Brain microvascular endothelial cell (primary cell): Measurements from ENCODE around the gene THRB.

Source experiments
- DNase-seq: peaks from one replicate; pipeline ENCODE4 v3.0.0-alpha.2; 2020
- H3K27ac ChIP-seq: fragments of 250-450 bp; sonication (Bioruptor Pico); 2 replicates; pipeline ENCODE4 v1.5.1; 2020; ENCODE audit warnings: mild to moderate bottlenecking, moderate library complexity
- H3K27me3 ChIP-seq: fragments of 250-450 bp; sonication (Bioruptor Pico); replicated peaks from 2 replicates; pipeline ENCODE4 v1.5.1; 2020; ENCODE audit warnings: mild to moderate bottlenecking
- H3K36me3 ChIP-seq: fragments of 250-450 bp; sonication (Bioruptor Pico); replicated peaks from 2 replicates; pipeline ENCODE4 v1.5.1; 2020; ENCODE audit warnings: mild to moderate bottlenecking
- H3K4me3 ChIP-seq: 2 replicates; pipeline ENCODE4 v1.5.1; 2011; ENCODE audit warnings: low read depth, mild to moderate bottlenecking, control low read depth, low read length, moderate library complexity
- in situ Hi-C: cut with HindIII; loops from 2 replicates; pipeline ENCODE4 v1.10.0; 2017; ENCODE audit warnings: low sequenced_read_pairs, low pct_ligation_motif_present
- TF ChIP-seq, protein P1 (sequence below): IDR thresholded peaks from 2 replicates; pipeline ENCODE4 v1.5.1; 2011; ENCODE audit warnings: low read depth, mild to moderate bottlenecking, moderate library complexity, low read length, control low read depth, inconsistent platforms; ENCODE audit errors: missing control alignments

The THRB gene

DNA sequence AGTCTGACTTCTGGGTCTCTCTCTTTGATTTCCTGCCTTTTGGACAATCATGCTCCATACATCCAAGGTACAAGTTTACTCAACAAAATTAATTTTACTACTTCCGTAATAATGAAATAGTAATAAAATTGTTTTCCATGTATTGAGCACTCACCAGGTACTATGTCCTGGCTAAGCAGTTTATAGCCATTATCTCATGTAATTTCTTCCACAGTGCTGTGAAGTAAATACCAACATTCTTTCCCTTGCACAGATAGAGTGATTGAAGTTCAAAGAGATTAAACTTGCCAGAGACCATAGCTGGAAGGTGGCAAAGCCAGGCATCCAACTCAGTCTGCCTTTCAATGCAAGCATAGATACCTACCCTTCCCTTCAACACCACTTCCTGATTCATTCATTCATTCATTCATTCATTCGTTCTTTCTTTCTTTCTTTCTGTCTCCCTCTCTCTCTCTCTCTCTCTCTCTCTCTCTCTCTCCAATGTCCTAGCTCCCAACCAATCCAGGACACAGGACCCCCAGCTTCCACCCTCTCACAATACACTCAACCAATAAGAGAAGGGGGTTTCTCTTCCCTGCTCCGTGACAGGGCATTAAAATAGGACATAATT lies 12.4 kb downstream of the THRB start:
- in situ Hi-C loops: no loop called here
- Histone ChIP-seq H3K4me3 (no peak overlapping the region), H3K27me3 (no peaks in the 10 kb centered on the region), H3K36me3 (no peaks in the 10 kb centered on the region), H3K27ac (no peak overlapping the region)
- DNase-seq: no peak
- TF ChIP-seq, protein P1, sequence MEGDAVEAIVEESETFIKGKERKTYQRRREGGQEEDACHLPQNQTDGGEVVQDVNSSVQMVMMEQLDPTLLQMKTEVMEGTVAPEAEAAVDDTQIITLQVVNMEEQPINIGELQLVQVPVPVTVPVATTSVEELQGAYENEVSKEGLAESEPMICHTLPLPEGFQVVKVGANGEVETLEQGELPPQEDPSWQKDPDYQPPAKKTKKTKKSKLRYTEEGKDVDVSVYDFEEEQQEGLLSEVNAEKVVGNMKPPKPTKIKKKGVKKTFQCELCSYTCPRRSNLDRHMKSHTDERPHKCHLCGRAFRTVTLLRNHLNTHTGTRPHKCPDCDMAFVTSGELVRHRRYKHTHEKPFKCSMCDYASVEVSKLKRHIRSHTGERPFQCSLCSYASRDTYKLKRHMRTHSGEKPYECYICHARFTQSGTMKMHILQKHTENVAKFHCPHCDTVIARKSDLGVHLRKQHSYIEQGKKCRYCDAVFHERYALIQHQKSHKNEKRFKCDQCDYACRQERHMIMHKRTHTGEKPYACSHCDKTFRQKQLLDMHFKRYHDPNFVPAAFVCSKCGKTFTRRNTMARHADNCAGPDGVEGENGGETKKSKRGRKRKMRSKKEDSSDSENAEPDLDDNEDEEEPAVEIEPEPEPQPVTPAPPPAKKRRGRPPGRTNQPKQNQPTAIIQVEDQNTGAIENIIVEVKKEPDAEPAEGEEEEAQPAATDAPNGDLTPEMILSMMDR: no peak

DNA sequence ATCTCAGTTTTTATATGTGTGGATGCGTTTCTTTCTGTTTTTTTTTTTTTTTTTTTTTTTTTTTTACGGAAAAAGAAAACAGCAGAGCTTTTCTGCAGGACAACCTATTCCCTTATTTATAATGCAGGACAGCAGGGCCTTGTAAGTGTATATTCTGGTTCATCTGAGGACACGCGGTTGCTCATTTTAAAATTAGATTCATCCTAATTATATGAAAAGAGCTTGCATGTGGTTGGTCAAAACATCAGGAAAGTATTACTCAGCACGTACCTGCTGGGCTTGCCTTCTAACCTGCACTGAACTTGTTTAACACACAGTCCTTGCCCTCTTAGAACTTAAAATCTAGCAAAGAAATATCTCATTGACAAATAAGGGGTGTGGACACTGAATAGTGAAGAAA lies 13.5 kb downstream of the THRB start:
- in situ Hi-C loops: no loop called here
- Histone ChIP-seq H3K36me3 (no peaks in the 10 kb centered on the region), H3K27me3 (no peaks in the 10 kb centered on the region), H3K4me3 (no peak overlapping the region), H3K27ac (no peak overlapping the region)
- TF ChIP-seq, protein P1: no peak
- no peak for DNase-seq

DNA sequence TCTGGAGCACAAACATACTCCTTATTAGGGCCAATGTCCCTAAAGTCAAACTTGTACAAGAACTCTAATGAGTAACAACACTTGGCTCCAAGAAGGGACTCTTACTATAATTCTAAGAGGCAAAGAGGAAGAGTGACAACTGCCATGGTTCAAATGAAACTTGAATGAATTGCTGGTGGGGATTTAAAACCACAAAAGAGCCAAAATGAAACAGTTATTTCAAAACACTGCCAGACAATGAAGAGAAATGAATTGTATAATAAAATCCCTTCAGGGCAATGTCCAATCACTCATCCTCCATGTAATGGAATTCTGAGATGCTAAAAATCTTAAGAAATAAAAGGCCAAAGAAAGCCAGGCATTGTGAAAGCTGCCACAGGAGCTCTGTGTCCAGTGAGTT lies 14.2 kb downstream of the THRB start:
- TF ChIP-seq, protein P1: no peak
- in situ Hi-C loops: no loop called here
- H3K27me3 ChIP-seq: no peaks in the 10 kb centered on the region
- no peak overlapping the region for H3K4me3 ChIP-seq
- no peak overlapping the region for H3K27ac ChIP-seq
- no peak for DNase-seq
- H3K36me3 ChIP-seq: no peaks in the 10 kb centered on the region

DNA sequence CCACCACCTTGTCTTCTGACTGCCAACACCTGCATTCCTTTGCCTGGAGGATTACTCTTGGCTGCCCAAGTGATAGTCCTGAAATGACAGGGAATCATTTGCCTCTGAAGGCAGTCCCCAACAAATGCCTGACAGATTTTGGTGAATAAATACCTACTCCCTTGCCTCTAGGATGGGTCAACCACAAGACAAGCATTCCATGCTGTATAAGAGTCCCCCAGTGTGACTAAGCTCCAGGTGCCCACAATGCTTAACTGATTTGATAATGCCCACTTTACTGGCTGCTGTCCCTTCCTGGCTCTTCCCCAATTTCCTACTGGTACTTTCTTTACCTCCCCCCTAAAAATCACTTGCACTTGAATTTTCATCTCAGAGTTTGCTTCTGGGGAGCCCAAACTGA lies 14.8 kb downstream of the THRB start:
- in situ Hi-C loops: no loop called here

DNA sequence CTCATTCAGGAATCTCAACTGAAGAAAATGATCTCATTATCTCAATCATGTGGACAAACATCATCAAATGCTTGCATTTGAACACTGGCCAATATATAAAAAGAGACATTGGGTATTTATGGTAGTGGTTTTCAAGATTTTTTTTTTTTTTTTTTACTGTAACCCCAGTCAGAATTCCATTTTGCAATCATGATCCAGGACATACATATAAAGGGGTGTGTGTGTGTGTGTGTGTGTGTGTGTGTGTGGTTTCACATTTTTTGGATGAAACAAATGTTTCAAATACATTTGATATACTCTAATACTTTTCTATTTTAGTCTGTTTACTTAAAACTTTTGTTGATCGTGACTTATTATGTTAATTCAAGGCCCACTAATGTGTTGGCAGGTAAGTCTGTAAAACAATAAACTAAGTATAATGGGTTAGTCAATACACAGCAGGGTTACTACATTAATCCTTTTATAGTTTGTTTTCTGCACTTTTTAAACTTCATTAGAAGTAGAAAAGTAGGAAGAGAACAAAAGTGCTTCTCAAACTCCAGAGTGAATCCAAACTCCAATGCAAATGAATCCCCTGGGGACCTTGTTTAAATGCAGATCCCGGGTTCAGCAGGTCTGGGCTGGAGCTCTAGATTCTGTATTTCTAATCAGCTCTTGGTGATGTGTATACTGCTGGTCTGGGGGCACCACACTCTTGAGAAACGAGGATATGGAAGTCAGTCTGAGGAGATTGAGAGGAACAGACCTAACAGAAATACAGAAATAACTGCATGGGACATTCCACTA lies 17.6 kb downstream of the THRB start:
- TF ChIP-seq, protein P1: no peak
- no peaks in the 10 kb centered on the region for H3K27me3 ChIP-seq
- no peaks in the 10 kb centered on the region for H3K36me3 ChIP-seq
- no peak for DNase-seq
- H3K4me3 ChIP-seq: no peak overlapping the region
- no peak overlapping the region for H3K27ac ChIP-seq
- in situ Hi-C loops: no loop called here

More for the DNA sequence above, 14.8 kb downstream of the THRB start:
- TF ChIP-seq, protein P1: no peak
- Histone ChIP-seq H3K36me3 (no peaks in the 10 kb centered on the region), H3K4me3 (no peak overlapping the region), H3K27ac (no peak overlapping the region), H3K27me3 (no peaks in the 10 kb centered on the region)
- DNase-seq: no peak

DNA sequence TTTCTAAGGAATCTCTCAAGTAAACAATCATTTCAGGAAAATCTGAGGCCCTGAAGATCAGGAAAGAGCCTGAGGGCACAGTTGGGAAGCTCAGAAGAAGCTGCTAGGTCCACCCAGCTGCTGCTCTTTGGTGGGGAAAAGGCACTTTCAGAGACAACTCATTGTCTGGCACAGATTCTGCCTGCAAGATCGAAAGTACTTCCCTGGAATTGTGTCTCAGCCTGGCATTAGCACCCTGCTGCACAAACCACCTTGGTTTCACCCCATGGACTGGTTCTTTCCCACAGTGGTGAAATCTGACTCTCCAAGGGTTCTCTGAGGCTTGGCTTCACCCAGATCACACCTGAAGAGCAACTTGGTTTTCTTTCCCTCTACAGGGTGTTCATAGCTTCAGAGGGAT lies 18.7 kb downstream of the THRB start:
- H3K27ac ChIP-seq: no peak overlapping the region
- DNase-seq: no peak
- H3K36me3 ChIP-seq: no peaks in the 10 kb centered on the region
- no peak overlapping the region for H3K4me3 ChIP-seq
- H3K27me3 ChIP-seq: no peaks in the 10 kb centered on the region
- TF ChIP-seq, protein P1: no peak
- in situ Hi-C loops: no loop called here
